Activated naive CD4-positive, alpha-beta T cell treated with anti-CD3 and anti-CD28 coated beads, Interleukin-2, amount 50 U/mL, for 24 hours (primary cell): ENCODE data around the gene SSBP3.
A peak's percentile ranks its signal among the peaks of the same experiment; 100 is the strongest.

Experiments
- H3K27ac Mint-ChIP-seq: one replicate; pipeline ENCODE4 v1.8.0; 2021; ENCODE audit warnings: mild to moderate bottlenecking, mixed read lengths
- H3K27me3 Mint-ChIP-seq: one replicate; pipeline ENCODE4 v1.8.0; 2021; ENCODE audit warnings: mixed read lengths
- H3K36me3 Mint-ChIP-seq: one replicate; pipeline ENCODE4 v1.8.0; 2021; ENCODE audit warnings: mixed read lengths
- H3K4me1 Mint-ChIP-seq: one replicate; pipeline ENCODE4 v1.8.0; 2021; ENCODE audit warnings: mixed read lengths
- H3K4me3 Mint-ChIP-seq: one replicate; pipeline ENCODE4 v1.8.0; 2021; ENCODE audit warnings: mild to moderate bottlenecking, mixed read lengths
- H3K9me3 Mint-ChIP-seq: one replicate; pipeline ENCODE4 v1.8.0; 2021; ENCODE audit warnings: mixed read lengths

Gene SSBP3

DNA sequence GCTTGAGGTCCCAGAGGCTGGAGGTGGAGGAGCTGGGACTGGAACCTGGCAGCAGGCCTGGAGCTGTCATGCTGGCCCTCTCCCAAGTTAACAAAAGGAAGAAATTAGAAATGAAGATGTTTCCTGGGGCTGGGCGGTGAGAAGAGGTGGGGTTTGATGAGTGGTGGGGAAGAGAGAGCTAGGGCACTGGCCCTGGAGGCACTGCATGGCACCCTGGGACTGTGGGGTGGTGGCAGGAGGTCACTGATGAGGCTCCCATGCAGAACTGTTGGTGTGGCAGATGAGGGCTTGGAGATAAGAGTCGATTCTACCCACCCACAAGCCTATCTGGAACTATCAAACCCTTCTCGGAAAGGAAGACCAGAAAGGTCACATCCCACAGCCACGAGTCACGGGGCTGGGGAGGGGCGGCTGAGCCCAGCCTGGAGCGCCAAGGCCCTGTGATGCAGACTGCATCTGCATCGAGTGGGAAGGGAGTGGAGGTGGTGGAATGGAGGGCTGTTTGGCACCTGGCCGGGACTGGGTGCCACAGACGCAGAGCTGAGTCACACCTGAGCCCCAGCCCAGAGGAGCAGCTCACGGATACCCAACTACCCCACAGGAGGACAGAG lies 176.8 kb downstream of the SSBP3 start:
- Mint-ChIP-seq H3K36me3 (peaks cover 2% of the 10 kb centered on the region), H3K27ac (peak overlapping the region; percentile 70), H3K27me3 (no peaks in the 10 kb centered on the region), H3K4me3 (no peak overlapping the region), H3K9me3 (no peaks in the 10 kb centered on the region), H3K4me1 (peaks cover 14% of the 10 kb centered on the region)

DNA sequence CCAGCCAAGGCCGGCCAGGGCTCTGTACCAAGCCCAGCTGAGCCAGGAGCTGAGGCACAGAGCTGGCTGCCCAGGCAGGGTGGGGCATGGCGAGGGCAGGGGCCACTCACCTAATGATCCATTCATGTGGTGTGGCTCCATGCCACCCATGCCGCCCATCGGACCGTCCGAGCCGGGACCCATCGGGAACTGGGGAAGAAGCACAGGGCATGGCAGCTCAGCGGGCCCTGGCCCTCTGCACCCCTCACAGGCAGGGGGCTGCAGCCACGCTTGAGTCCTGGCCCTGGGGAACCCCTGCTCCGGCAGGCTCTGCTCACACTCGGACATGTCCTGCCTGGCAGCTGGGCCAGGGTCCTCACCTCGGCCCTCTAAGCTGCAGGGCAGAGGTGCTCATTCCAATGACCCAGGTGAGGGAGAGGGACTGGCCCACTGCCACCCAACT lies 177.5 kb downstream of the SSBP3 start:
- H3K27ac Mint-ChIP-seq: no peak overlapping the region

DNA sequence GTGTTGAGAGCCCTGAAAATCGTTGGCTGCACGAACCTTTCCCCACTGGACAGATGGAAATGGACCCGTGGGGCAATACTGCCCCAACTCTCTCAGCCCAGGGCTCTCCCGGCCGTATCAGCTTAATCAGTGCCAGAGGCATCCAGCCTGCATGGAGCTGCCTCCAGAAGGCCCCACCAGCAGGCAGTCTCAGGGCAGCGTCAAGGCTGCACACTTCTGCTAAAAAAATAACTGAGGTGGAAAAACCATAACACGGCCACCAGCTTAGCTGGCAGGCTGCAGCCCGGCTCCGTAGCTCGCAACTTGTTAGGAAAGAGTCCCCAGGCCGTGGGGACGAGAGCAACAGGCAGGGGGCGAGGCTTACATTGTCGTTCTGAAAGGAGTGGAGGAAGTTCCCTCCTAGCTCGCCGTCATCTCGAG lies 178.3 kb downstream of the SSBP3 start:
- H3K4me3 Mint-ChIP-seq: no peak overlapping the region
- peaks cover 14% of the 10 kb centered on the region for H3K4me1 Mint-ChIP-seq
- H3K27ac Mint-ChIP-seq: peak overlapping the region; percentile 12
- H3K36me3 Mint-ChIP-seq: peaks cover 2% of the 10 kb centered on the region
- H3K9me3 Mint-ChIP-seq: no peaks in the 10 kb centered on the region
- no peaks in the 10 kb centered on the region for H3K27me3 Mint-ChIP-seq

More for the DNA sequence above, 177.5 kb downstream of the SSBP3 start:
- Mint-ChIP-seq H3K36me3 (peaks cover 2% of the 10 kb centered on the region), H3K4me3 (no peak overlapping the region), H3K9me3 (no peaks in the 10 kb centered on the region), H3K4me1 (peaks cover 14% of the 10 kb centered on the region), H3K27me3 (no peaks in the 10 kb centered on the region)

DNA sequence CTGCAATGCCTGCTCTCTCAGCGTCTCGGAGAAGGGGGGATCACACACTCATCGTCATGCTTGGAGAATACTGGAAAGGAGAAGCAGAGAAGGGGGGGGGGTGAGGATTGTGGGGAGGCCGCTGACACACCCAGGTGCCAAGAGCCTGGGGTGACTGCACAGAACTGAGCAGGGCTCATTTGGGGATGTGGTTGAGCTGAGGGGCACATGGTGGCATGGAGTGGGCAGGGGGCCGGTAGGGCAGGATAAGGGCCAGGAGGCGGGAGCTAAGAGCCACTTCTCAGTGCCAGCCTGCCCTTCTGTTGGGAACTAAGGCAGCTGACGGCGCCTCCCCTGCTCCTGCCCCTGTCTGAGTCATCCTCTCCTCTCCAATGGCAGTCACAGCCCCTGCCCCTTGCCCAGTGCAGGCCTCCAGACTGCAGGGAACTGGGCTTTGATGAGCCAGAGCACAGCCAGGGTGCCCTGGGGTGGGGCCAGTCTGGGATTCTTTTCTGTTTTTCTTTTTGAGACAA lies 179.0 kb downstream of the SSBP3 start:
- Mint-ChIP-seq H3K27me3 (no peaks in the 10 kb centered on the region), H3K4me1 (peaks cover 17% of the 10 kb centered on the region), H3K36me3 (peaks cover 2% of the 10 kb centered on the region), H3K27ac (no peak overlapping the region), H3K4me3 (no peak overlapping the region), H3K9me3 (no peaks in the 10 kb centered on the region)

DNA sequence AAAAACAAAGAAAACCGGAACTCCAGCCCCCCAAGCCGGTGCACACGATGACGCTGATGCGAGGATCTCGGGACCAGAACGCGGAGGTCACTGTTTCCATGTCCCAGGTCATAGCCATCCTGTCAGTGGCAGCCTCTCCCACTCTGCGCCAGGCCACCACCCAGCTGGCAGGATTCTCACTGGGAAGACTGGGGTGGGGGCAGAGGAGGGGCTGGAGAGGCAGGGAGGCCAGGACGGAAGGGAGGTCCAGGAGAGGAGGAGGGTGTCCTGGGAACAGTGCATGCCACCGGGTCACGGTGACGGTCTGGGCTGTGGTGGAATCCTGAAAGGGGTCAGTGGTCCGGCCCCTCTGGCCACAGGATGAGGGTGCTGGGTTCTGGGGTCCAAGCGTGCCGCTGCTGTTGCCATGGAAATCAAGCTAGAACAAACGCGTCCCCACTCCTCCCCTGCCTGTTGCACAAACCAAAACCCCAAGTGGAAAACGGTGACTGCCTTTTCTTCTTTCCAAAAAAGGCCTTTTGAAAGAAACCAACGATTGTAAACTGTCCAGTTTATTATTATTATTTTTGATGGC lies 180.1 kb downstream of the SSBP3 start:
- peaks cover 2% of the 10 kb centered on the region for H3K36me3 Mint-ChIP-seq
- H3K27me3 Mint-ChIP-seq: no peaks in the 10 kb centered on the region
- H3K27ac Mint-ChIP-seq: no peak overlapping the region
- H3K4me1 Mint-ChIP-seq: peaks cover 17% of the 10 kb centered on the region
- H3K4me3 Mint-ChIP-seq: no peak overlapping the region
- H3K9me3 Mint-ChIP-seq: no peaks in the 10 kb centered on the region

DNA sequence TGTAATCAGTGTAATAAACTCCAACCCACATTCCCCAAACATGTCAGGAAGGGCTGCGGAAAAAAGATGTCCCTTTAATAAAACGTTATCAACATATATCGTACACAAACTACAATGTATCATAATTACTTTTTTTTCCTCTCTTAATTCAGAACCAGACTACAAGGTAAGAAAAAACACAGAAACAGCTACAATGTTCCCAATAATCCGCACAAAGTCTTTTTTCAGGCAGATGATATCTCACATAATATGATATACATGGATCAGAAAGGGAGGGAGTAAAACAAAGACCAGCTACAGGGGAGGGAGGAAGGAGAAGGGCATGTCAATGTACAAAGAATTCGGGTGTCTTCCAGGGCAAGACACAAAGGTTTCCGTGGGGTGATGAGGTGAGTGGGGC lies 180.8 kb downstream of the SSBP3 start:
- Mint-ChIP-seq H3K27ac (no peak overlapping the region), H3K36me3 (peaks cover 2% of the 10 kb centered on the region), H3K4me3 (no peak overlapping the region), H3K27me3 (no peaks in the 10 kb centered on the region), H3K9me3 (no peaks in the 10 kb centered on the region), H3K4me1 (peaks cover 14% of the 10 kb centered on the region)

DNA sequence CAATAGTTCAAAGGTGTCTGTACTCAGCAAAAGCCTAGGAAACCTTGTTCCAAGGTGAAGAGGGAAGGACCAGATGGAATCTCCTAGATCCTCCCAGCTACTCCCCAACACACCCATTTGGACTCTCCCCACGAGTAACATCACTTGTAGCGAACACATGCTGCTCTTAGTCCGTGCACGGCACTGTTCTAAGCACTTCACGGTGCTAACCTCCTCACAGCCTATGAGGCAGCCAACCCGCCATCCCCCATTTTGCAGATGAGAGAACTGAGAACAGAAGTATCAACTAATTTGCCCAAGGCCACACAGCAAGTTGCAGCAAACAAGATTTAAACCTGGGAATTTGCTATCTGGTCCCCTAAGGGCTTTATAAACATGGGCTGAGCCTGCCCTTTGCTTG lies 182.0 kb downstream of the SSBP3 start:
- Mint-ChIP-seq H3K27me3 (no peaks in the 10 kb centered on the region), H3K4me3 (no peak overlapping the region), H3K4me1 (peaks cover 7% of the 10 kb centered on the region), H3K36me3 (peaks cover 2% of the 10 kb centered on the region), H3K9me3 (no peaks in the 10 kb centered on the region), H3K27ac (peak overlapping the region; percentile 7)

DNA sequence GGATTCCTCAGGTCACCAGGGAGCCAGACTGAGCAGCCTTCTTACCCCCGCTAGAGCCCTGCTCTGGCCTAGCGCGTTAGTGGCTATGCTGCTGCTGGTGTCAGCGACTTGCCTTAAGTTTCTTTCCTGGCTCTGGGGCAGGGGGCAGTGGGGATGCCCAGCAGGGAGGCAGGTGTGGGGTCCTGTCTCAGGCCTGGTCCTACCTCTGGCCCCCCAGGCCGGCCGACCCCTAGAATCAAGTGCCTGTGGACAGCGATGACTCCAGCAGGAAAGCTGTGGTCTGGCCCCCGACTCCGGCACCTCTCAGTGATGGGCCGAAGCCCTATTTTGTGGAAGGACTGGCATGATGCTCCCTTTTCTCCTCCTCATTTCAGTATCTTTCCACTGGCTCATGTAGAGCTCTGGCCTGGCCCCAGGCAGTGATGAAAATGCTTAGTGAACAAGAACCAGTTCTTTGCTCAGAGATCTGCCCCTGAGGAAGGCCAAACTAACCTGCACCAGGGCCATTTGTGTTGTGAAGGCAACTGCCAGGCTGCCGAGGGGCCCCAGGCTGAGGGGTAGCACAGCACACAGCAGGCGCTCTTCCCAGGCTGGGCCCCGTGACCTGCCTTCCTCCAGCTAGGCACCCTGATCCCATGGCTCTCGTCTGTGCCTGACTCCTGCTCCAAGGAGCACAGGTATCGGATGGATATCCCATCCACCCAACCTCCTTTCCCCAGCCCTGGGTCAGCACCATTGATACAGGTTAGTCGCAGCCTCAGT lies 182.6 kb downstream of the SSBP3 start:
- Mint-ChIP-seq H3K27me3 (no peaks in the 10 kb centered on the region), H3K36me3 (peaks cover 2% of the 10 kb centered on the region), H3K4me1 (peaks cover 7% of the 10 kb centered on the region), H3K4me3 (no peak overlapping the region), H3K27ac (peak overlapping the region; percentile 7), H3K9me3 (no peaks in the 10 kb centered on the region)

DNA sequence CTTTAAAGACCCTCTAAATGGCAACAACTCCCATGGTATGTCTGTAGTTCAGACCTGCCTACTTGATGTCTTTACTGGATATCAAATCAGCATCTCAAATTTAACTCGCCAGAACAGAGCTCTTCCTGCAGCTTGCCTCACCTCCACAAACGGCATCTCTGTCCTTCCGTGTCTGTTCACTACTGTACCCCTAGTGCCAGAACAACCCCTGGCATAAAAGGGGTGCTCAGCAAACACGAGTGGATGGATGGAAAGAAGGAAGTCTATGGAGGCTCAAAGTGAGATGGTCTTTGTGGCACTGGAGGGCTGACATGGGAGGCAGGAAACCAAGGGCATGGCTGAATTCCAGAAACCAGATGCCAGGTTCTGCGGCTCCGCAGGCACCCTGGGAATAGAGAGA lies 183.5 kb downstream of the SSBP3 start:
- peak overlapping the region; percentile 87 for H3K27ac Mint-ChIP-seq
- peaks cover 7% of the 10 kb centered on the region for H3K4me1 Mint-ChIP-seq
- H3K36me3 Mint-ChIP-seq: peaks cover 3% of the 10 kb centered on the region
- H3K9me3 Mint-ChIP-seq: no peaks in the 10 kb centered on the region
- no peak overlapping the region for H3K4me3 Mint-ChIP-seq
- H3K27me3 Mint-ChIP-seq: no peaks in the 10 kb centered on the region

DNA sequence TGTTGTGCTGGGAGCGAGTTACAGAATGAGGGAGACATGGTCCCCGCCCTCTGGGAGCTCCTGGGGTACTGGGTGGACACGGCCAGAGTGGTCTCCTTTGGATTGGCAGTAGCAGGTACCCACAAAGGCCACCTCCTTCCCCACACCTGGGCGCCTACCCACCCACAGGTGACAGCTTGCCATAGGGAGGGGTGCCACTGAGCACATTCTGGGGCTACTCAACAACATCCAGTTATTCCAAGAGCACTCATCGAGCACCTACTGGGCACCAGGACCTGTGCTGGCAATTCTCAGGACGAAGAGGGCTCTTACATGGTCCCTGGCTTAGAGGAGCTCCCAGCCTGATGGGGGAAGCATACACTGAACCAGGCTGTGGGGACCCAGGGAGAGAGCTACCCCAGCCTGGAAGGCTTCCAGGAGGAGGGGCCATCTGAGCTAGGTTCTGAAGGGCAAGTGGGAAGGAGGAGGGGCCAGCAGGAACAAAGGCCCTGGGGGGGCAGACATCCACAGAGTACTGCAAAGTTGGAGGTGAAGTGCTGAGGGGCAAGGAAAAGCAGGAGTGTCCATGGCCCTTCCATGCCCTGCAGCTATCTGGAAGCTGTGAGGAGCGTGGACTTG lies 184.2 kb downstream of the SSBP3 start:
- peaks cover 7% of the 10 kb centered on the region for H3K4me1 Mint-ChIP-seq
- no peak overlapping the region for H3K4me3 Mint-ChIP-seq
- H3K27me3 Mint-ChIP-seq: no peaks in the 10 kb centered on the region
- no peak overlapping the region for H3K27ac Mint-ChIP-seq
- peaks cover 8% of the 10 kb centered on the region for H3K36me3 Mint-ChIP-seq
- H3K9me3 Mint-ChIP-seq: no peaks in the 10 kb centered on the region

DNA sequence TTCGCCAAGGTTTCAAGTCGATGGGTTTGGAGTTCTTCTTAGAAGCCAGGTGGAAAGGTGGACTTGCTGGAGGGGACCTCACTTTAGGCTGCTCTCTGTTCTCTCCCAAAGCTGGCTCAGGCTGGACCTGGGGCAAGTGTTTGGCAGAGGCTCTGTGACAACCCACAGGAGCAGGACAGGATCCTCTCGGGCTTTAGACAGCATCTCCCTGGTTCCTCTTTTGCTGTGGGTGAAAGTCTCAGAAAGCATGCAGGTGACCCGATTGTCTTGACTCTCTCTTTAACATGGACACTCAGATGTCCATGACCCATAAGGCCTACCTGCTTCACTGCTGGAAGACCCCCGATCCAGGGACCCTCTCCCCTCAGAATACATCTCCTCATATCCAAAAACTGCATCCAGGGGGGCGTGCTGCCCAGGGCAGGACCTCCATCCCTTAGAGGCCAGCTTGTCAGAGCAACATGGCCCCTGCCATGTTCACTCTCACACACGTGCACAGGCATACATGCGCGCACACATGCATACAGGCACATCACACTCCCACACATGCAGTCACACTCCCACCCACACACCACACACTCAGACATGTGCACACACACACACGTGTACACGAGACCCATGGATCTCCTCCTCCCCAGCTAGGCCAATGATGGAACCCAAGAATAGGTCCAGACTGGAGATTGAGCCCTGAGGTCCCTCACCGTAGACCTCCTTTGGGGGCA lies 184.9 kb downstream of the SSBP3 start:
- no peaks in the 10 kb centered on the region for H3K9me3 Mint-ChIP-seq
- no peaks in the 10 kb centered on the region for H3K27me3 Mint-ChIP-seq
- peaks cover 12% of the 10 kb centered on the region for H3K36me3 Mint-ChIP-seq
- peaks cover 7% of the 10 kb centered on the region for H3K4me1 Mint-ChIP-seq
- H3K27ac Mint-ChIP-seq: peak overlapping the region; percentile 19
- H3K4me3 Mint-ChIP-seq: no peak overlapping the region

DNA sequence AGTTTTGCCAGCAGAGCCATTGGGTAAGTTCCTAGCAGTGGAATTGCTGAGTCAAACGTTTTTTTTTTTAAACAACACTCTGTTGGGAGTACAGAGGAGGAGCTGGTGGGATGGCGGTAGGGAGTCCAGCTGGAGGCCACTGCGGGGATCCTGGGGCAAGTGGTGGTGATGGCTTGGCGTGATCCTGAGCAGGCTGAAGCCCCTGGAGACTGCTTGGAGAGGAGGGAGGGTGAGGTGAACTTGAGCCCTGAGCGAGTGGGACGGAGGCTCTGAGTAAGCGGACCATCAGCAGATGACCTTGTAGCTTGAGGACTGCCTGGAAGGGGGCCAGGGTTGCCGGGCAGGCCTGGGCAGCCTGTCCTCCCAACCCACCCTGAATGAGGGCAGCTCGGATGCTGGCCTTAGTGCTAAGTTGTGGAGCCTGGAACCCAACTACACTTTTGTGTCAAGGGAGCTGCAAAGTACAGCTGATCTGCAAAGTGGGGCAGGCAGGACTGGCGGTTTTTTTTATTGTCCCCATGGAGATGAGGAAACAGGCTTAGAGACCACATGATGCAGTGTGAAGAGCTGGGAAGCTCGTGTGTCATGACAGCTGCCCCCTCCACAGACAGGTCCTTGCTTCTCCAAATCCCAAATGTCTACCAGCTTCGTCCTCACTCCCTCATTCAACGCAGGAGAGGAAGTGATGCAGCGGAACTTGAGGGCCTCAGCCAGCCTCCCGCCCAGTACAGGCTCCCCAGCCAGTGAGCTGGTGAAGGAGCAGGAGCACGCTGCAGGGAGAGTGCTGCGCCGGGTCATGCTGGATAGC lies 186.0 kb downstream of the SSBP3 start:
- peaks cover 7% of the 10 kb centered on the region for H3K4me1 Mint-ChIP-seq
- peaks cover 12% of the 10 kb centered on the region for H3K36me3 Mint-ChIP-seq
- H3K27me3 Mint-ChIP-seq: no peaks in the 10 kb centered on the region
- no peaks in the 10 kb centered on the region for H3K9me3 Mint-ChIP-seq
- H3K4me3 Mint-ChIP-seq: no peak overlapping the region
- H3K27ac Mint-ChIP-seq: peak overlapping the region; percentile 73

DNA sequence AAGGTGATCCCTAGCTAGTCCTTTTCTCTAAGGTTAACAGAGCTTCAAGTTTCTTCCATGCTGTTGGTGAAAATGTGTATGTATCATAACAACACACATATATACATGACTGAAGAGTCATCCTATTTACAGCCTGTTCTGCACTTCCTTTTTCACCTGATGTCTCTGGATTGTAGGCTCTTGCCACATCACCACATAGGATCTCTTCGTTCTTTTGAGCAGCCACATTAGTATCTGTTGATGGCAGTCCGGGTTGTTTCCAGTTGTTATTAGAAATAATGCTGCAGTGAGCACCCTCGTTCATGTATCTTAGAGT lies 186.5 kb downstream of the SSBP3 start:
- H3K27me3 Mint-ChIP-seq: no peaks in the 10 kb centered on the region
- peaks cover 11% of the 10 kb centered on the region for H3K36me3 Mint-ChIP-seq

DNA sequence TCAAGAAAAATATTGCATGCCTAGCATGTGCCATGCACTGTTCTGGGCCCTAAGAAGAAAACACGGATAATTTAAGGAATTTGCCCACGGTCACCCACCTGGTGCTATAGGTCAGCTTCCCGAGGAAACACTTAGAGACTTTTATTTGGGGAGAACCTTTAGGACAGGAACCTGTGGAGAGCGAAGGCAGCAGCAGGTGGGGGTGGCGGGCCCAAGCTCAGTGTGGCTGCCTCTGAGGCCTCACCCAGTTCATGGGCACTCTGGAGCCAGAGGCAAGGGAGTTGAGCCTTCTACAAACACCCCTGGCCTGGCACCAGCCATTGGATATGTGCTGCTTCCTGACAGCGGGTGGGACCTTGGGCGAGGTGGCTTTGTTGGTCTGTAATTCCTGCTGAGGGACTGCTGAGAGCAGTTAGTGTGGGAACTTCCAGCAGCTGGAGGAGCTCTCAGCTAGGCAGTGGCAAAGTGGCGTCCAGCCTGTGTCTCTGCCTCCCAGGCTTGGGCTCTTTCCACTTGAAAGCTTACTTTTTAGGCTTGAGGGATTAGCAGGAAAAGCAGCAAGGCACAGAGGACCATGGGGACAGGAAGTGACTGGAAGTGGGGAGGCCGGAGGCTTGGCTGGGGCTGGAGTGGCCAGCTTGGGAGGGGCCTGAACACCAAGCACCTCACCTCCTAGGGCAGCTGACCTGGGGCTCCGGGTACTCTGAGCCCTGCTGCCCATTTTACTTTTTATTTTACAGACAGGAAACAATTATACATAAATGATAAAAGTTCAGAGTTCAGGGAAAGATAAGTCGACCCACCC lies 187.1 kb downstream of the SSBP3 start:
- Mint-ChIP-seq H3K27me3 (no peaks in the 10 kb centered on the region), H3K36me3 (peaks cover 11% of the 10 kb centered on the region), H3K4me1 (peaks cover 7% of the 10 kb centered on the region), H3K27ac (no peak overlapping the region), H3K4me3 (no peak overlapping the region), H3K9me3 (no peaks in the 10 kb centered on the region)

More for the DNA sequence above, 186.5 kb downstream of the SSBP3 start:
- no peaks in the 10 kb centered on the region for H3K9me3 Mint-ChIP-seq
- peak overlapping the region; percentile 73 for H3K27ac Mint-ChIP-seq
- no peak overlapping the region for H3K4me3 Mint-ChIP-seq
- peaks cover 7% of the 10 kb centered on the region for H3K4me1 Mint-ChIP-seq
